Liver (tissue), 9 donors: Measurements from ENCODE around the gene CHAT. TPM values are rescaled to one million over a fixed set of nuclear protein-coding genes. Genes with fewer than 3 reads are reported as not detected.

Experiments
- DNase-seq: peaks from one replicate; pipeline ENCODE4 v3.0.0-alpha.2; 2017; ENCODE audit warnings: low spot score
- H3K27ac ChIP-seq, 2 donors: one replicate each; pipeline ENCODE4 v1.7.0; 2013; ENCODE audit warnings: inconsistent platforms in 2 of 2, low read length in 2 of 2, control low read depth in 1 of 2, low read depth in 1 of 2, mild to moderate bottlenecking in 1 of 2
- H3K27me3 ChIP-seq, 4 donors: one replicate each; pipeline versions ENCODE4 v1.6.1 to v1.7.0; 2013; ENCODE audit warnings: low read length in 3 of 4, inconsistent platforms in 1 of 4, mild to moderate bottlenecking in 1 of 4, moderate library complexity in 1 of 4; ENCODE audit not compliant: control insufficient read depth in 4 of 4, insufficient read depth in 4 of 4
- H3K36me3 ChIP-seq, 4 donors: one replicate each; pipeline versions ENCODE4 v1.6.1 to v1.7.0; 2013; ENCODE audit warnings: low read length in 3 of 4, mild to moderate bottlenecking in 3 of 4, low read depth in 1 of 4, moderate library complexity in 1 of 4; ENCODE audit not compliant: control insufficient read depth in 4 of 4, insufficient read depth in 3 of 4
- H3K4me1 ChIP-seq, 4 donors: one replicate each; pipeline versions ENCODE4 v1.6.1 to v1.7.0; 2013; ENCODE audit warnings: low read length in 3 of 4, mild to moderate bottlenecking in 3 of 4, moderate library complexity in 1 of 4; ENCODE audit not compliant: control insufficient read depth in 4 of 4, insufficient read depth in 4 of 4
- H3K4me3 ChIP-seq, 3 donors: one replicate each; pipeline versions ENCODE4 v1.6.1 to v1.7.0; 2013; ENCODE audit warnings: low read length in 3 of 3, control low read depth in 1 of 3, low read depth in 1 of 3, mild to moderate bottlenecking in 1 of 3
- H3K9ac ChIP-seq, 2 donors: one replicate each; pipeline ENCODE4 v1.7.0; 2013; ENCODE audit warnings: low read length in 2 of 2, mild to moderate bottlenecking in 2 of 2, moderate library complexity in 2 of 2, control low read depth in 1 of 2, low read depth in 1 of 2
- H3K9me3 ChIP-seq, 4 donors: one replicate each; pipeline versions ENCODE4 v1.6.1 to v1.7.0; 2013; ENCODE audit warnings: low read length in 3 of 4; ENCODE audit not compliant: control insufficient read depth in 4 of 4
- ATF3 ChIP-seq: IDR thresholded peaks from 2 replicates; pipeline ENCODE4 v1.6.1; 2016; ENCODE audit warnings: antibody characterized with exemption
- EGR1 ChIP-seq, 2 donors: IDR thresholded peaks; 2 replicates each; pipeline ENCODE4 v1.6.1; 2016 to 2018; ENCODE audit warnings: antibody characterized with exemption in 2 of 2, low read depth in 2 of 2
- FOXA1 ChIP-seq: IDR thresholded peaks from 2 replicates; pipeline ENCODE4 v1.6.1; 2016; ENCODE audit warnings: antibody characterized with exemption
- FOXA2 ChIP-seq: IDR thresholded peaks from 2 replicates; pipeline ENCODE4 v1.6.1; 2016; ENCODE audit warnings: antibody characterized with exemption
- GABPA ChIP-seq, 2 donors: IDR thresholded peaks in 1 of 2; conservative IDR thresholded peaks in 1 of 2; 2 replicates each; pipeline ENCODE4 v1.6.1; 2016; ENCODE audit warnings: antibody characterized with exemption in 2 of 2, mild to moderate bottlenecking in 1 of 2, moderate library complexity in 1 of 2
- HNF4A ChIP-seq, 2 donors: conservative IDR thresholded peaks; 2 replicates each; pipeline ENCODE4 v1.6.1; 2016; ENCODE audit warnings: antibody characterized with exemption in 2 of 2, mild to moderate bottlenecking in 2 of 2
- HNF4G ChIP-seq: IDR thresholded peaks from 2 replicates; pipeline ENCODE4 v1.6.1; 2016; ENCODE audit warnings: antibody characterized with exemption
- JUND ChIP-seq, 2 donors: IDR thresholded peaks; 2 replicates each; pipeline ENCODE4 v1.6.1; 2016; ENCODE audit warnings: antibody characterized with exemption in 2 of 2
- RAD21 ChIP-seq, 2 donors: IDR thresholded peaks; 2 replicates each; pipeline ENCODE4 v1.6.1; 2016; ENCODE audit warnings: antibody characterized with exemption in 2 of 2, mild to moderate bottlenecking in 2 of 2
- REST ChIP-seq: IDR thresholded peaks from 2 replicates; pipeline ENCODE4 v1.6.1; 2016; ENCODE audit warnings: antibody characterized with exemption, mild to moderate bottlenecking
- RXRA ChIP-seq, 2 donors: IDR thresholded peaks; 2 replicates each; pipeline ENCODE4 v1.6.1; 2017 to 2018; ENCODE audit warnings: antibody characterized with exemption in 2 of 2, mild to moderate bottlenecking in 1 of 2
- SP1 ChIP-seq: IDR thresholded peaks from 2 replicates; pipeline ENCODE4 v1.6.1; 2018; ENCODE audit warnings: antibody characterized with exemption, mild to moderate bottlenecking
- TAF1 ChIP-seq: conservative IDR thresholded peaks from 2 replicates; pipeline ENCODE4 v1.6.1; 2016; ENCODE audit warnings: antibody characterized with exemption, mild to moderate bottlenecking
- YY1 ChIP-seq: IDR thresholded peaks from 2 replicates; pipeline ENCODE4 v1.6.1; 2016; ENCODE audit warnings: antibody characterized with exemption, mild to moderate bottlenecking
- WGBS: extraction: QIAGEN DNeasy Blood & Tissue Kit; methylation state at CpG from one replicate; pipeline ENCODE4 v1.1.7; 2013; 5-methylcytosine and 5-hydroxymethylcytosine counted together
- polyA plus RNA-seq, 2 donors: library from polyadenylated mRNA; stranded (reverse) in 1 of 2; unstranded in 1 of 2; fragments of 200-250 nt in 1 of 2; fragments of >200 nt in 1 of 2; fragmentation: Nextera tagmentation in 1 of 2; extraction: Ambion mirVana in 1 of 2; gene quantifications; one replicate each; pipeline versions ENCODE4 v1.2.1 to v1.2.3, GENCODE V29; 2013 to 2015
- total RNA-seq, 2 donors: library from RNA; depleted of rRNA; stranded (reverse); fragments of >200 nt; gene quantifications; one replicate each; pipeline ENCODE4 v1.2.3, GENCODE V29; 2014
- TF ChIP-seq, protein P1 (sequence below): IDR thresholded peaks from 2 replicates; pipeline ENCODE4 v1.6.1; 2016; ENCODE audit warnings: antibody characterized with exemption
- TF ChIP-seq, protein P2 (sequence below): IDR thresholded peaks from 2 replicates; pipeline ENCODE4 v1.6.1; 2016; ENCODE audit warnings: antibody characterized with exemption
- donor health status: healthy.
- donor health status: healthy.
- donor health status: healthy.
- donor health status: healthy.
- donor health status: healthy.

The CHAT gene
- total and polyA plus RNA-seq, 4 donors: not detected

DNA sequence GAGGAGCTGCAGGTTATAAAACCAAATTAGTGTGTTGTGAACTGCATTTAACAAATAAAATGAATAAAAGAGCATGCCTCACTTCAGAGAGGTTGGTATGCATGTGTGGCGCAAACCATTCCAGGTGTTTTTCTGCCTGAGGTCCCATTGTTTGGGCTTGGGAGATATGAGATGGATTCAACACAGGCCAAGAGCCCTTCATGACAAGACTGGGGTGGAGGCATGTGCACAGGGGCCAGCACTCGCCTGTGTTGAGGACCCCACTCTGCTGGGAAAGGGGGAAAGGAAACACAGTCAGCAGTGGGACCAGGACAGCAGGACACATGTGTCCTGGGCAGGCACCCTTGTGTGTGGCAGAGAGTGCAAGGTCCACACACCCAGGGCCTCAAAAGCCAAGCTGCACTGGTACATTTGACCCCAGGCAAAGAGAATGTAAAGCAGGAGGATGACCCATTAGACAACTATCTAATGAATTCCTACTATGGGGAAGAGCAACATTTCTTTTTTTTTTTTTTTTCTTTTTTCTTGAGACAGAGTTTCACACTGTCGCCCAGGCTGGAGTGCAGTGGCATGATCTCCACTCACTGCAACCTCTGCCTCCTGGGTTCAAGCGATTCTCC lies 12.9 kb upstream of the CHAT start:
- TF ChIP-seq EGR1 (IDR thresholded peaks at IDR 0.05; ENCODE audit: low read depth in 2 of 2): no peak
- no peak for TF ChIP-seq TAF1
- no peak overlapping the region for H3K9ac ChIP-seq
- peaks cover 0 to 11% (median 0%) of the 10 kb centered on the region in 4 donors for H3K27me3 ChIP-seq
- H3K4me3 ChIP-seq: no peak overlapping the region
- peak; percentile 21 for DNase-seq
- no peak overlapping the region for H3K27ac ChIP-seq
- whole genome bisulfite sequencing: 75% methylated on average over 4 of the region's 4 CpGs
- no peaks in the 10 kb centered on the region for H3K36me3 ChIP-seq
- H3K9me3 ChIP-seq: no peaks in the 10 kb centered on the region
- no peaks in the 10 kb centered on the region for H3K4me1 ChIP-seq

DNA sequence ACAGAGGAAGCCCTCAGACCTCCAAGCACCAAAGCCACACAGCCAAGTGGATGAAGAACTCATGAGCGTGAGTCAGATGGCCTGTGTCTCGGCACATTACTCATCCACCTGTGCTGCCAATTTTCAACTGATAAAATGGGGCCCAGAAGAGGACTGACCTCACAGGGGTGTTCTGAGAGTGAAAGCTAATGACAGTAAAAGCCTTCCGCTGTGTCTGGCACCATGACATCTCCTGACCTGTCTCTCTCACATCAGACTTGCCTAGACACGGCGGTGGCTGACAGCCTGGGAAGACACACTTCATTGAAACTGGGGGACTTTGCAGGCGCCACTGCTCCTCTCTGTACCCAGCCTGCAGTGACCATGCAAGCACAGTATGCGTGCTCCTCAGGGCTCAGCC lies 12.0 kb upstream of the CHAT start:
- Histone ChIP-seq H3K36me3 (no peaks in the 10 kb centered on the region), H3K4me3 (no peak overlapping the region), H3K4me1 (no peaks in the 10 kb centered on the region), H3K9ac (no peak overlapping the region), H3K27ac (no peak overlapping the region), H3K27me3 (peaks cover 0 to 11% (median 0%) of the 10 kb centered on the region in 4 donors), H3K9me3 (no peaks in the 10 kb centered on the region)
- WGBS: 80% methylated on average over 7 of the region's 7 CpGs
- peak; percentile 12 for DNase-seq
- no peak for TF ChIP-seq HNF4G
- TF ChIP-seq HNF4A (conservative IDR thresholded peaks at IDR 0.05): no peak

DNA sequence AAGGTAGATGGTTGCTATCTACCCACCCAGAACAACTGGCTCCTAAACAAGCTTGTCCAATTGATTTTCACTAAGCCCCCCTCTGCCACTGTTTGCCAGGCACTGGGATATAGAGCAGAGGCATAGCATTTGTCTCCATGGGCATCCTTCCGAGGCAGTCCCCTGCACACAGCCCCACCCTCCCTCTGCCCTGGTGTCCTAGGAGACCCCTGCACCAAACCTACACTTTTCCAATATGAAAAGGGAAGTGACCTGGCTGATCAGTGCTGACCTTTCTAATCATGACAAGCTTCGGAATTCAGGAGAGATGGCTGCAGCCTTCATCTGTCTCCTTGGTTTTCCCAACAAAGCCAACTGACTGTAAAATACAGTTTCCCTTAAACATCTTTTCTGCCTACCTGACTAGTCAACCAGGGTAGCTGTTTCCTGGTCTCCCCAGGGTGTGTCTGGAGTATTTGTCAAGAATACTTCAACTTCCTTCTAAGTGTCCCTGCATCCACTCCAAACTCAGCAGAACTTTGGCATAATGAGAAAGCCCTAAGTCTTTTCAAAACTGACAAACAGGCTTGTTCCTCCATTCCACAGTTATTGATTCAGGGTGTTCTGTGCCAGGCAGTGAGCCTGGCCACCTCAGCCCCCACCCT lies 11.3 kb upstream of the CHAT start:
- Histone ChIP-seq H3K36me3 (no peaks in the 10 kb centered on the region), H3K9ac (no peak overlapping the region), H3K9me3 (no peaks in the 10 kb centered on the region), H3K4me1 (no peaks in the 10 kb centered on the region), H3K27ac (no peak overlapping the region), H3K4me3 (no peak overlapping the region), H3K27me3 (peaks cover 0 to 13% (median 4%) of the 10 kb centered on the region in 4 donors)
- WGBS: 70% methylated on average over 2 of the region's 2 CpGs
- no peak for TF ChIP-seq HNF4G
- no peak for TF ChIP-seq RAD21 (IDR thresholded peaks at IDR 0.05)
- TF ChIP-seq HNF4A (conservative IDR thresholded peaks at IDR 0.05): no peak
- TF ChIP-seq FOXA1: no peak
- no peak for TF ChIP-seq EGR1 (IDR thresholded peaks at IDR 0.05; ENCODE audit: low read depth in 2 of 2)
- TF ChIP-seq TAF1: no peak
- DNase-seq: peak; percentile 21

DNA sequence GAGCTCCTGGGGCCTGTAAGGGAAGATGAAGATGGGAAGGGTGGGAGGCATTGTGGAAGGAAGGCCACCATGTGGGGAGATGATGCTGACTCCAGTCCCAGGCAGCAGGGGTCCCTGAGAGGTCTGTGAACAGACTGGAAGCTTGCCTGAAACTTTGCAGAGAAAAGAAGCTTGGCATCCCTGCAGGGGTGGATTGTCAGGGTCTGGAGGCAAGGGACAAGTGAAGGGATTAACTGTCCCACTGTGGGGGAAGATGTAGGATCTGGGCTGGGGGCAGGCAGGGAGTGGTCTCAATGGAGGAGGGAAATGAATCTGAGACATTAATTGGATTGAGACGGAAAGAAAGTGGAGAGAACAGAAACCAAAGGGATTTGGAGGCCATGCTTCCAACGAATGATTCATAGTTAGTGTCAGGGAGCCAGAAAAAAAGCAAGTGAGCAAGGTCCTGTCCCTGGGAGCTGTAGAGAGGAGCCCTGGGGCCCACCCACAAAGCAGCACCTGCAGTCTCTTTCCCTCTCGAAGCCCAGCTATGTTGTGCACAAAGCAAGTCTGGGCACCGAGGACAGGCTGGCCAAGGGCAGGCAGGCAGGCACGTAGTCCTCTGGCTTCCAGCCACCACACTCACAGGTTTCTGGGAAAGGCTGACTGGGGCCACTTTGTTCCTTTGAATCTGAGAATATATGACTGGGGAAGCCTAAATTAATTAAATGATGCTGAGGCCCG lies 8.5 kb upstream of the CHAT start:
- Histone ChIP-seq H3K4me3 (no peak overlapping the region), H3K4me1 (peaks cover 0 to 4% (median 3%) of the 10 kb centered on the region in 4 donors), H3K9me3 (no peaks in the 10 kb centered on the region), H3K27me3 (peaks cover 0 to 25% (median 5%) of the 10 kb centered on the region in 4 donors), H3K27ac (no peak overlapping the region), H3K9ac (no peak overlapping the region), H3K36me3 (no peaks in the 10 kb centered on the region)
- DNase-seq: peak; percentile 12
- TF ChIP-seq FOXA2 (no peak), ATF3 (no peak), RAD21 (IDR thresholded peaks at IDR 0.05) (no peak), GABPA (IDR thresholded peaks at IDR 0.05 in 1 of 2, conservative IDR thresholded peaks at IDR 0.05 in 1 of 2) (no peak), HNF4G (no peak), EGR1 (IDR thresholded peaks at IDR 0.05; ENCODE audit: low read depth in 2 of 2) (no peak), RXRA (IDR thresholded peaks at IDR 0.05) (no peak), YY1 (no peak), SP1 (no peak), REST (no peak), JUND (IDR thresholded peaks at IDR 0.05) (no peak), TAF1 (no peak), HNF4A (conservative IDR thresholded peaks at IDR 0.05) (no peak)
- TF ChIP-seq, protein P1, sequence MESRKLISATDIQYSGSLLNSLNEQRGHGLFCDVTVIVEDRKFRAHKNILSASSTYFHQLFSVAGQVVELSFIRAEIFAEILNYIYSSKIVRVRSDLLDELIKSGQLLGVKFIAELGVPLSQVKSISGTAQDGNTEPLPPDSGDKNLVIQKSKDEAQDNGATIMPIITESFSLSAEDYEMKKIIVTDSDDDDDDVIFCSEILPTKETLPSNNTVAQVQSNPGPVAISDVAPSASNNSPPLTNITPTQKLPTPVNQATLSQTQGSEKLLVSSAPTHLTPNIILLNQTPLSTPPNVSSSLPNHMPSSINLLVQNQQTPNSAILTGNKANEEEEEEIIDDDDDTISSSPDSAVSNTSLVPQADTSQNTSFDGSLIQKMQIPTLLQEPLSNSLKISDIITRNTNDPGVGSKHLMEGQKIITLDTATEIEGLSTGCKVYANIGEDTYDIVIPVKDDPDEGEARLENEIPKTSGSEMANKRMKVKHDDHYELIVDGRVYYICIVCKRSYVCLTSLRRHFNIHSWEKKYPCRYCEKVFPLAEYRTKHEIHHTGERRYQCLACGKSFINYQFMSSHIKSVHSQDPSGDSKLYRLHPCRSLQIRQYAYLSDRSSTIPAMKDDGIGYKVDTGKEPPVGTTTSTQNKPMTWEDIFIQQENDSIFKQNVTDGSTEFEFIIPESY: no peak
- TF ChIP-seq, protein P2, sequence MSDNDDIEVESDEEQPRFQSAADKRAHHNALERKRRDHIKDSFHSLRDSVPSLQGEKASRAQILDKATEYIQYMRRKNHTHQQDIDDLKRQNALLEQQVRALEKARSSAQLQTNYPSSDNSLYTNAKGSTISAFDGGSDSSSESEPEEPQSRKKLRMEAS: no peak
- WGBS: 69% methylated on average over 6 of the region's 6 CpGs
